ENCODE measurements around the gene INPP5B. TPM values are rescaled to one million over a fixed set of nuclear protein-coding genes. Genes with fewer than 3 reads are reported as not detected.

Gene INPP5B
- total RNA-seq, 1 experiment from 2014 or later = 26.8 TPM

- ATAC-seq = no peak
- ChIA-PET POLR2A (interaction anchor here (0.6 kb wide), 1 partner anchor 1133 kb away, joined by 4 read pairs; no protein-coding TSS in a partner anchor), CTCF (interaction anchor here (1.3 kb wide), 1 partner anchor 15 kb away, joined by 8 read pairs; the partner anchor contains the start of gene MTF1)
- TF ChIP-seq GTF2I (CRISPR knock-in tag; conservative IDR thresholded peaks at IDR 0.05) = no peak
- no peak for TF ChIP-seq ZNF263 (CRISPR knock-in tag; IDR thresholded peaks at IDR 0.05; ENCODE audit: low read depth)
- no peak for TF ChIP-seq IRF1 (CRISPR knock-in tag; IDR thresholded peaks at IDR 0.05)
- no peak for TF ChIP-seq ZNF317 (CRISPR knock-in tag; IDR thresholded peaks at IDR 0.05; ENCODE audit: borderline replicate concordance, low read depth)
- TF ChIP-seq AFF4 (CRISPR knock-in tag; IDR thresholded peaks at IDR 0.05; ENCODE audit: borderline replicate concordance) = no peak
- TF ChIP-seq AR (CRISPR knock-in tag; IDR thresholded peaks at IDR 0.05) = no peak
- no peak for TF ChIP-seq HMGA2 (CRISPR knock-in tag; IDR thresholded peaks at IDR 0.05)
- no peak for TF ChIP-seq ZNF396 (CRISPR knock-in tag; IDR thresholded peaks at IDR 0.05; ENCODE audit: borderline replicate concordance)
- no peak for TF ChIP-seq ZBTB43 (CRISPR knock-in tag; IDR thresholded peaks at IDR 0.05)
- TF ChIP-seq NFATC4 (CRISPR knock-in tag; IDR thresholded peaks at IDR 0.05) = no peak
- no peak for TF ChIP-seq E2F4 (CRISPR knock-in tag; IDR thresholded peaks at IDR 0.05; ENCODE audit: borderline replicate concordance, low read depth)
- no peak for TF ChIP-seq ETV6 (CRISPR knock-in tag; IDR thresholded peaks at IDR 0.05)
- TF ChIP-seq CREB1 (CRISPR knock-in tag; IDR thresholded peaks at IDR 0.05) = no peak
- no peak for TF ChIP-seq MYBL2 (CRISPR knock-in tag; IDR thresholded peaks at IDR 0.05)
- TF ChIP-seq JAZF1 (CRISPR knock-in tag; IDR thresholded peaks at IDR 0.05) = no peak
- TF ChIP-seq ZNF232 (CRISPR knock-in tag; IDR thresholded peaks at IDR 0.05) = no peak
- Mint-ChIP-seq H3K27ac (no peak overlapping the region), H3K9me3 (no peaks in the 10 kb centered on the region), H3K36me3 (peaks cover 5% of the 10 kb centered on the region), H3K4me1 (no peaks in the 10 kb centered on the region), H3K27me3 (ENCODE audit: low read depth) (no peaks in the 10 kb centered on the region), H3K4me3 (no peak overlapping the region)
- DNase-seq (ENCODE audit: low spot score) = no peak
Measured at GRCh38 chr1:37844536-37844935, 102.3 kb downstream of the INPP5B start.

- H3K4me3 Mint-ChIP-seq = no peak overlapping the region
- CTCF ChIA-PET = interaction anchor here (1.1 kb wide), 1 partner anchor 18 kb away, joined by 3 read pairs; the partner anchor contains the start of gene MTF1
- no peak for TF ChIP-seq ATF1 (CRISPR knock-in tag; IDR thresholded peaks at IDR 0.05)
- no peak for TF ChIP-seq CBFB (CRISPR knock-in tag; IDR thresholded peaks at IDR 0.05; ENCODE audit: low read depth)
- TF ChIP-seq NR1H2 (CRISPR knock-in tag; IDR thresholded peaks at IDR 0.05) = no peak
- TF ChIP-seq ZBTB21 (CRISPR knock-in tag; IDR thresholded peaks at IDR 0.05; ENCODE audit: borderline replicate concordance) = no peak
- no peak for TF ChIP-seq MLX (CRISPR knock-in tag; IDR thresholded peaks at IDR 0.05)
- no peak for TF ChIP-seq ETV6 (CRISPR knock-in tag; IDR thresholded peaks at IDR 0.05)
- TF ChIP-seq MAX (CRISPR knock-in tag; IDR thresholded peaks at IDR 0.05) = no peak
Measured at GRCh38 chr1:37841652-37842051, 105.2 kb downstream of the INPP5B start.

More at GRCh38 chr1:37841652-37842051, 105.2 kb downstream of the INPP5B start:
- POLR2A ChIA-PET = no interaction called here
- Mint-ChIP-seq H3K4me1 (no peaks in the 10 kb centered on the region), H3K27me3 (ENCODE audit: low read depth) (no peaks in the 10 kb centered on the region), H3K36me3 (peaks cover 20% of the 10 kb centered on the region), H3K9me3 (no peaks in the 10 kb centered on the region), H3K27ac (no peak overlapping the region)
- ATAC-seq (no peak), DNase-seq (ENCODE audit: low spot score) (no peak)
